ENCODE results near the gene ADISSP. TPM values are rescaled to one million over a fixed set of nuclear protein-coding genes. Genes with fewer than 3 reads are reported as not detected.
A peak's percentile ranks its signal among the peaks of the same experiment; 100 is the strongest.

Gene ADISSP
- total and polyA plus RNA-seq, 2 of the 13 experiments (the other 11 are each of a cell fraction or from before 2014, with no cell fraction given), result 38.3 to 90.6 TPM

DNA sequence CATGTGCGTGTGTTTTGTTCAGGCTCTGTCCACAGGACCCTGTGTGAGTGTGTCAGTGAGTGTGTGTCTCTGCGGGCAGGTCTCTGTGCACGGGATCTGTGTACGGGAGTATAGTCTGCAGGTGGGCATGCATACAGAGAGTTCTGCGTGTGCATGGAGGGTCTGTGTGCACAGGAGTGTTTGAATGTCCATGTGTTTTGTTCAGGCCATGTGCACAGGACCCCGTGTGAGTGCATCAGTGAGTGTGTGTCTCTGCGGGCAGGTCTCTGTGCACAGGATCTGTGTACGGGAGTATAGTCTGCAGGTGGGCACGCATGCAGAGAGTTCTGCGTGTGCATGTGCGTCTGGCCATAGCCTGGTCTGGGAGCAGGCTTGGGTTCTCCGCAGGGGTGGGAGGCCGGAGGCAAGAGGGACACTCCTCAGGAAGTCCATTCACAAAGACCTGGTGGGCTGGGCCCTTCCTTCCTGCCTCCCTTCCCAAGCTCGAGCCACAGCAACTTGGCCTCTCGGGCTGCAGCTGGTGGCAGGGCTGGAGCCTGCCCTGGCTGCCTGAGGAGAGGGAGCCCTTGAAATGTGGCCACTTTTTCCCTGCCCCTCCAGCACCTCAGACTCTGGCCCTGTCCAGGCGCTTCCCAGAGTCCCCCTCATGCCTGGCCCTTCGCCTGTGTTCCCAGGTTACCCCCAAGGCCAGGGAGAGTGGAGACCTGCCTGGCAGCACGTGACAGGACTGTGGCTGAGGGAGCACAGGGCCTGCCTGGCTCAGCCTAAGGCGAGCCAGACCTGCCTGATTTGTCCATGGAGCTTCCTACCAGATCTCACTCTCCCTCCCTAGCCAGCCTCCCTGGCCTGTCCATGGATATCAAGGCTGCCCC, 28.3 kb downstream of the ADISSP start (continued):
- TF ChIP-seq ZNF792 (CRISPR knock-in tag; IDR thresholded peaks at IDR 0.05), result no peak
- no peak for TF ChIP-seq HNRNPUL1 (IDR thresholded peaks at IDR 0.05; ENCODE audit: low read depth, low read length)
- TF ChIP-seq ZNF142 (CRISPR knock-in tag; IDR thresholded peaks at IDR 0.05), result peak; percentile 26; the same call in 1 of the 2 replicates
- TF ChIP-seq, protein P1, sequence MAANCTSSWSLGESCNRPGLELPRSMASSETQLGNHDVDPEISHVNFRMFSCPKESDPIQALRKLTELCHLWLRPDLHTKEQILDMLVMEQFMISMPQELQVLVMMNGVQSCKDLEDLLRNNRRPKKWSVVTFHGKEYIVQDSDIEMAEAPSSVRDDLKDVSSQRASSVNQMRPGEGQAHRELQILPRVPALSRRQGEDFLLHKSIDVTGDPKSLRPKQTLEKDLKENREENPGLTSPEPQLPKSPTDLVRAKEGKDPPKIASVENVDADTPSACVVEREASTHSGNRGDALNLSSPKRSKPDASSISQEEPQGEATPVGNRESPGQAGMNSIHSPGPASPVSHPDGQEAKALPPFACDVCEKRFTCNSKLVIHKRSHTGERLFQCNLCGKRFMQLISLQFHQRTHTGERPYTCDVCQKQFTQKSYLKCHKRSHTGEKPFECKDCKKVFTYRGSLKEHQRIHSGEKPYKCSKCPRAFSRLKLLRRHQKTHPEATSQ (CRISPR knock-in tag; IDR thresholded peaks at IDR 0.05; ENCODE audit: borderline replicate concordance), result no peak
- TF ChIP-seq SOX13 (IDR thresholded peaks at IDR 0.05), result no peak
- TF ChIP-seq SOX13 (CRISPR knock-in tag; conservative IDR thresholded peaks at IDR 0.05 in 1 of 2, IDR thresholded peaks at IDR 0.05 in 1 of 2), result no peak
- TF ChIP-seq GTF2F1 (IDR thresholded peaks at IDR 0.05; ENCODE audit: low read length), result no peak
- TF ChIP-seq ARHGAP35 (CRISPR knock-in tag; IDR thresholded peaks at IDR 0.05; ENCODE audit: borderline replicate concordance), result no peak
- TF ChIP-seq, protein P2, sequence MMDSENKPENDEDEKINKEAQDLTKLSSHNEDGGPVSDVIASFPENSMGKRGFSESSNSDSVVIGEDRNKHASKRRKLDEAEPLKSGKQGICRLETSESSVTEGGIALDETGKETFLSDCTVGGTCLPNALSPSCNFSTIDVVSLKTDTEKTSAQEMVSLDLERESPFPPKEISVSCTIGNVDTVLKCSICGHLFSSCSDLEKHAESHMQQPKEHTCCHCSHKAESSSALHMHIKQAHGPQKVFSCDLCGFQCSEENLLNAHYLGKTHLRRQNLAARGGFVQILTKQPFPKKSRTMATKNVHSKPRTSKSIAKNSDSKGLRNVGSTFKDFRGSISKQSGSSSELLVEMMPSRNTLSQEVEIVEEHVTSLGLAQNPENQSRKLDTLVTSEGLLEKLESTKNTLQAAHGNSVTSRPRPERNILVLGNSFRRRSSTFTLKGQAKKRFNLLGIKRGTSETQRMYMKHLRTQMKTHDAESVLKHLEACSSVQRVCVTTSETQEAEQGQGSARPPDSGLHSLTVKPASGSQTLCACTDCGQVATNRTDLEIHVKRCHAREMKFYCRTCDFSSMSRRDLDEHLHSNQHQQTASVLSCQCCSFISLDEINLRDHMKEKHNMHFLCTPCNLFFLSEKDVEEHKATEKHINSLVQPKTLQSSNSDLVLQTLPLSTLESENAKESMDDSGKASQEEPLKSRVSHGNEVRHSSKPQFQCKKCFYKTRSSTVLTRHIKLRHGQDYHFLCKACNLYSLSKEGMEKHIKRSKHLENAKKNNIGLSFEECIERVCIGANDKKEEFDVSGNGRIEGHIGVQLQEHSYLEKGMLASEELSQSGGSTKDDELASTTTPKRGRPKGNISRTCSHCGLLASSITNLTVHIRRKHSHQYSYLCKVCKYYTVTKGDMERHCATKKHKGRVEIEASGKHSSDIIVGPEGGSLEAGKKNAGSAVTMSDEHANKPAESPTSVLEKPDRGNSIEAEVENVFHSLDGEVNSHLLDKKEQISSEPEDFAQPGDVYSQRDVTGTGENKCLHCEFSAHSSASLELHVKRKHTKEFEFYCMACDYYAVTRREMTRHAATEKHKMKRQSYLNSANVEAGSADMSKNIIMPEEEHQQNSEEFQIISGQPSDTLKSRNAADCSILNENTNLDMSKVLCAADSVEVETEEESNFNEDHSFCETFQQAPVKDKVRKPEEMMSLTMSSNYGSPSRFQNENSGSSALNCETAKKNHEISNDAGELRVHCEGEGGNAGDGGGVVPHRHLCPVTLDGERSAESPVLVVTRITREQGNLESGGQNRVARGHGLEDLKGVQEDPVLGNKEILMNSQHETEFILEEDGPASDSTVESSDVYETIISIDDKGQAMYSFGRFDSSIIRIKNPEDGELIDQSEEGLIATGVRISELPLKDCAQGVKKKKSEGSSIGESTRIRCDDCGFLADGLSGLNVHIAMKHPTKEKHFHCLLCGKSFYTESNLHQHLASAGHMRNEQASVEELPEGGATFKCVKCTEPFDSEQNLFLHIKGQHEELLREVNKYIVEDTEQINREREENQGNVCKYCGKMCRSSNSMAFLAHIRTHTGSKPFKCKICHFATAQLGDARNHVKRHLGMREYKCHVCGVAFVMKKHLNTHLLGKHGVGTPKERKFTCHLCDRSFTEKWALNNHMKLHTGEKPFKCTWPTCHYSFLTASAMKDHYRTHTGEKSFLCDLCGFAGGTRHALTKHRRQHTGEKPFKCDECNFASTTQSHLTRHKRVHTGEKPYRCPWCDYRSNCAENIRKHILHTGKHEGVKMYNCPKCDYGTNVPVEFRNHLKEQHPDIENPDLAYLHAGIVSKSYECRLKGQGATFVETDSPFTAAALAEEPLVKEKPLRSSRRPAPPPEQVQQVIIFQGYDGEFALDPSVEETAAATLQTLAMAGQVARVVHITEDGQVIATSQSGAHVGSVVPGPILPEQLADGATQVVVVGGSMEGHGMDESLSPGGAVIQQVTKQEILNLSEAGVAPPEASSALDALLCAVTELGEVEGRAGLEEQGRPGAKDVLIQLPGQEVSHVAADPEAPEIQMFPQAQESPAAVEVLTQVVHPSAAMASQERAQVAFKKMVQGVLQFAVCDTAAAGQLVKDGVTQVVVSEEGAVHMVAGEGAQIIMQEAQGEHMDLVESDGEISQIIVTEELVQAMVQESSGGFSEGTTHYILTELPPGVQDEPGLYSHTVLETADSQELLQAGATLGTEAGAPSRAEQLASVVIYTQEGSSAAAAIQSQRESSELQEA (CRISPR knock-in tag; IDR thresholded peaks at IDR 0.05; ENCODE audit: not compliant biosample characterization), result no peak
- TF ChIP-seq ZNF496 (CRISPR knock-in tag; IDR thresholded peaks at IDR 0.05; ENCODE audit: insufficient replicate concordance), result no peak
- TF ChIP-seq ZNF264 (CRISPR knock-in tag; IDR thresholded peaks at IDR 0.05), result no peak

Measured in HepG2 (cell line).